ENCODE data around the gene INPP5B.
"Not testable (repeated sequence)": the region's sequence is repeated elsewhere in the genome, so short reads cannot be mapped to it uniquely, and the experiment has no call there.

Gene INPP5B

GRCh38 chr1:37946703-37947360 lies at the start of gene INPP5B:
Gene INPP5B (minus strand): TSS chr1:37947053. CDS start chr1:37946308, 745 bp downstream.
- peak; percentile 72 for DNase-seq

- peak; percentile 32 for DNase-seq
These were observed 49.0 kb upstream of the INPP5B start for GRCh38 chr1:37995751-37996345.

GRCh38 chr1:37994886-37995566 lies 48.2 kb upstream of the INPP5B start:
- no peak for DNase-seq

GRCh38 chr1:37989361-37989930 lies 42.6 kb upstream of the INPP5B start:
- peak; percentile 43 for DNase-seq

- DNase-seq, result no peak
These were observed 40.8 kb upstream of the INPP5B start for GRCh38 chr1:37987679-37988078.

GRCh38 chr1:37983546-37983945 lies 36.7 kb upstream of the INPP5B start:
- DNase-seq, result no peak

- no peak for DNase-seq
These were observed 31.7 kb upstream of the INPP5B start for GRCh38 chr1:37978541-37978940.

- DNase-seq, result peak; percentile 30
These were observed 28.2 kb upstream of the INPP5B start for GRCh38 chr1:37975083-37975482.

GRCh38 chr1:37974567-37974966 lies 27.7 kb upstream of the INPP5B start:
- DNase-seq, result no peak

GRCh38 chr1:37973684-37974083 lies 26.8 kb upstream of the INPP5B start:
- DNase-seq, result not testable (repeated sequence)

- DNase-seq, result no peak
These were observed 18.4 kb upstream of the INPP5B start for GRCh38 chr1:37965301-37965700.

- DNase-seq, result not testable (repeated sequence)
These were observed 17.3 kb upstream of the INPP5B start for GRCh38 chr1:37964106-37964505.

- DNase-seq, result no peak
These were observed 11.8 kb upstream of the INPP5B start for GRCh38 chr1:37958690-37959089.

- no peak for DNase-seq
These were observed 8.8 kb upstream of the INPP5B start for GRCh38 chr1:37955685-37956084.

GRCh38 chr1:37954316-37954971 lies 7.6 kb upstream of the INPP5B start:
- no peak for DNase-seq

GRCh38 chr1:37952738-37953137 lies 5.9 kb upstream of the INPP5B start:
- no peak for DNase-seq

GRCh38 chr1:37951783-37952624 lies 5.2 kb upstream of the INPP5B start:
- no peak for DNase-seq

GRCh38 chr1:37951041-37951782 lies 4.4 kb upstream of the INPP5B start:
- DNase-seq, result no peak

- DNase-seq, result no peak
These were observed 2.8 kb upstream of the INPP5B start for GRCh38 chr1:37949524-37950152.

GRCh38 chr1:37948841-37949240 lies 2.0 kb upstream of the INPP5B start:
- no peak for DNase-seq

GRCh38 chr1:37948166-37948565 lies 1.3 kb upstream of the INPP5B start:
- DNase-seq, result no peak
